Thymus (tissue), 11 donors: ENCODE measurements around the gene SLC49A4. TPM values are rescaled to one million over a fixed set of nuclear protein-coding genes. Genes with fewer than 3 reads are reported as not detected.

ENCODE experiments used
- DNase-seq, 9 donors: peaks; one replicate each; pipeline ENCODE4 v3.0.0-alpha.2; 2013; ENCODE audit warnings: low spot score in 9 of 9, low read depth in 6 of 9, missing footprints in 1 of 9
- H3K27ac ChIP-seq, 2 donors: one replicate each; pipeline ENCODE4 v1.5.1; 2013; ENCODE audit warnings: control low read depth in 1 of 2, low read depth in 1 of 2, low read length in 1 of 2, mild to moderate bottlenecking in 1 of 2, moderate library complexity in 1 of 2
- H3K27me3 ChIP-seq, 2 donors: one replicate each; pipeline ENCODE4 v1.5.1; 2013; ENCODE audit warnings: low read length in 1 of 2; ENCODE audit not compliant: control insufficient read depth in 2 of 2, insufficient read depth in 1 of 2
- H3K36me3 ChIP-seq, 2 donors: one replicate each; pipeline ENCODE4 v1.5.1; 2013; ENCODE audit warnings: low read length in 1 of 2, mild to moderate bottlenecking in 1 of 2, moderate library complexity in 1 of 2; ENCODE audit not compliant: control insufficient read depth in 2 of 2, insufficient read depth in 2 of 2
- H3K4me1 ChIP-seq, 2 donors: one replicate each; pipeline ENCODE4 v1.5.1; 2013; ENCODE audit warnings: low read length in 2 of 2; ENCODE audit not compliant: control insufficient read depth in 2 of 2, insufficient read depth in 2 of 2
- H3K4me3 ChIP-seq, 2 donors: one replicate each; pipeline ENCODE4 v1.5.1; 2013; ENCODE audit warnings: low read length in 2 of 2, control low read depth in 1 of 2, mild to moderate bottlenecking in 1 of 2
- H3K9me3 ChIP-seq, 2 donors: one replicate each; pipeline ENCODE4 v1.5.1; 2013; ENCODE audit warnings: low read length in 1 of 2, mild to moderate bottlenecking in 1 of 2; ENCODE audit not compliant: control insufficient read depth in 2 of 2, insufficient read depth in 1 of 2
- WGBS: extraction: QIAGEN DNeasy Blood & Tissue Kit; methylation state at CpG from one replicate; pipeline ENCODE4 v1.1.7; 2013; 5-methylcytosine and 5-hydroxymethylcytosine counted together
- polyA plus RNA-seq: library from polyadenylated mRNA; stranded (reverse); fragments of 200-250 nt; gene quantifications from one replicate; pipeline ENCODE4 v1.2.3, GENCODE V29; 2013
- total RNA-seq: library from RNA; stranded (reverse); fragments of 120-200 nt; gene quantifications from one replicate; pipeline ENCODE4 v1.2.4, GENCODE V29; 2013
- donor health status: healthy.

Gene SLC49A4
- total and polyA plus RNA-seq, 2 donors = 3.3 to 5.9 TPM

DNA sequence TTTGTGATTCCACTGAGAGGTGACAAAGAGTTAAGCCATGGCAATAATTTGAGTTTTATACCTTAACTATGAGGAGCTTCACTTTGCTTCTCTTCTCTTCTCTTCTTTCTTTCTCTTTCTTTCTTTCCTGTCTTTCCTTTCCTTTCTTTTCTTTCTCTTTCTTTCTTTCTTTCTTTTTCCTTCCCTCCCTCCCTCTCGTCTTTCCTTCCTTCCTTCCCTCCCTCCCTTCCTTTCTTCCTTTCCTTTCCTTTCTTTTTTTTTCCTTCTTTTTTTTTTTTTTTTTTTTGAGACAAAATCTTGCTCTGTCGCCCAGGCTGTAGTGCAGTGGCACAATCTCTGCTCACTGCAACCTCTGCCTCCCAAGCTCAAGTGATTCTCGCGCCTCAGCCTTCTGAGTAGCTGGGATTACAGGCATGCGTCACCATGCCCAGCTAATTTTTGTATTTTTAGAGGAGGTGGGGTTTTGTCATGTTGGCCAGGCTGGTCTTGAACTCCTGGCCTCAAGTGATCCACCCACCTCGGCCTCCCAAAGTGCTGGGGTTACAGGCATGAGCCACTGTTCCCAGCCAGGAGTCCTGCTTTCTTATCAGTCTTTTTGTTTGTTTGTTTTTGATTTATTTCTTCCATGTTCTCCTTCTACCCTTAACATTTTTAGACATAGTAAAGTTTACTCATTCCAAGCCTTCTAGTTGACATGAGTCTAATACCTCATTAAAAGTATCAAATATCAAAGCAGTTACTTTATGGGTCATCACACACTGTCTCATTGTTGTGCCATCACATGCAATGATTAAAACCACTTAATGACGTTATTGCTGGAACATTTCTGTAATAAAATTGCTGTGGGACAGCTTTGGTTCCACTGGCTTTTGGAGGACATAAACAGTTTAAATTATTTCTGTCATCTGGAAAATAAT is 29.9 kb downstream of the SLC49A4 start:
- H3K27ac ChIP-seq = no peak overlapping the region
- H3K9me3 ChIP-seq = no peaks in the 10 kb centered on the region
- DNase-seq = no peak
- no peaks in the 10 kb centered on the region for H3K36me3 ChIP-seq
- WGBS = 97% methylated on average over 7 of the region's 7 CpGs
- H3K27me3 ChIP-seq = no peaks in the 10 kb centered on the region
- H3K4me1 ChIP-seq = no peaks in the 10 kb centered on the region
- no peak overlapping the region for H3K4me3 ChIP-seq

DNA sequence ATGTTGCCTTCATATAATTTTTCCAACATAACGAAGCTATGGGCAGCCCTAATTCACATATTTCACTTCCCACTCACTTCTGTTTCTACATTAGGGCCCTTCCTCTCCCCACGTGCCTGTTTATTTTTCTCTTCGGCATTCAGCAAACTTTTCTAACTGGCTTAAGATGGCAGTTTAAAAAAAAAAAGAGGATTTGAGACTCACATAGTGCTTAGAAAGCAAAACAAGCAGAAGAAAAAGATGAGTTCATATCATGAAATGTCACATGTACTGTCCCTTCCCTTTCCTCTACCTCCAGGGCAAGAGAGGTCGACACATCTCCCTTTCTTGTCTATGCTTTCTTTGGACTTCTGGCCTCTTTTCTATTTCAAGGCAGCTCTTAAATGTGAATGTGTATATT is 30.6 kb downstream of the SLC49A4 start:
- Histone ChIP-seq H3K4me3 (no peak overlapping the region), H3K27ac (no peak overlapping the region), H3K27me3 (no peaks in the 10 kb centered on the region), H3K9me3 (no peaks in the 10 kb centered on the region), H3K36me3 (no peaks in the 10 kb centered on the region), H3K4me1 (no peaks in the 10 kb centered on the region)
- peak in 1 of 9 donors; percentile 1 for DNase-seq
- WGBS = 96% methylated on average over 4 of the region's 4 CpGs

DNA sequence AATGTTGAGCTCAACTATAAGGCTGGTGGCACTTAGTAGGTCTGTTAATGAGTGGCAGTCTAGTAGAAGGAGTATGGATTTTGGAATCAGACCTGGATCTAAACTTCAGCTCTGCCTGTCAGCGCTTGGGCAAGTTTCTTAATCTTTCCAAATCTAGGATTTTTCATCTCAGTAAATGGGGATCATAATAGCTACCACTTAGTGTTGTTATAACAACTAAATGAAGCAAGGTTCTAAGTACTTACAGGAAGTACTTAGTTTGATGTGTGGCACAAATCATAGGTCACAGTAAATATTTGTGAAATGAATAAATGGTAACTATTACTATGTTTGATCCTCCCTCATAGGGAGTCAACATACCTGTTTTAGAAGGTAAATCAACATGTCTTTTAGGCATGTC is 31.4 kb downstream of the SLC49A4 start:
- no peaks in the 10 kb centered on the region for H3K4me1 ChIP-seq
- DNase-seq = no peak
- no peaks in the 10 kb centered on the region for H3K36me3 ChIP-seq
- 98% methylated on average over 1 of the region's 1 CpG for WGBS
- no peaks in the 10 kb centered on the region for H3K9me3 ChIP-seq
- no peak overlapping the region for H3K27ac ChIP-seq
- H3K4me3 ChIP-seq = no peak overlapping the region
- H3K27me3 ChIP-seq = no peaks in the 10 kb centered on the region

DNA sequence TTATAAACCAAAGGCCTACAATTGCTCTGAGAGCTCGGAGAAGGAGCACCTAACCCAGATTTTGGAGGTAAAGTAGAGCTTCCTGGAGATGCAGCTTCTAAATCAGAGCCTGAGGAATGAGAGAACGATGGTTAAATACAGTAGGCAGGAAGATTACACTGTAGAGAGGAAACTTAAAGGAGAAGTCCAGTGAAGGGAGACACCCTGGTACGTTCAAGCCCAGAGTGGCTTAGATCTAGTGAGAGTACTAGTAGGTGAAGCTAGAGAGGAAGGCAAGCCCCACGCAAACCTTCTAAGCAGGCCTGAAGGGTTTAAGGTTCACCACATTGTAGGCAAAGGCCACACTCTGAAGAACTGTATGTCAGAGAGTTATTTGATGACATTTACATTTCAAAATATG is 33.4 kb downstream of the SLC49A4 start:
- DNase-seq = no peak

DNA sequence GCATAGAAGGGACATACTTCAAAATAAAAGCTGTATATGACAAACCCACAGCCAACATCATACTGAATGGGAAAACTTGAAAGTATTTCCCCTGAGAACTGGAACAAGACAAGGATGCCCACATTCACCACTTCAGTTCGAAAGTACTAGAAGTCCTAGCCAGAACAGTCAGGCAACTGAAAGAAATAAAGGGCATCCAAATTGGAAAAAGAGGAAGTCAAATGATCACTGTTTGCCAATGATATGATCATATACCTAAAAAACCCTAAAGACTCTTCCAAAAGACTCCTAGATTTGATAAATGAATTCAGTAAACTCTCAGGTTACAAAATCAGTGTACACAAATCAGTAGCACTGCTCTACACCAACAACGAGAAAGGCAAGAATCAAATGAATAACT is 40.7 kb downstream of the SLC49A4 start:
- Histone ChIP-seq H3K36me3 (no peaks in the 10 kb centered on the region), H3K27me3 (no peaks in the 10 kb centered on the region), H3K4me3 (no peak overlapping the region), H3K27ac (no peak overlapping the region), H3K4me1 (no peaks in the 10 kb centered on the region), H3K9me3 (no peaks in the 10 kb centered on the region)
- DNase-seq = no peak
- WGBS = 97% methylated on average over 2 of the region's 2 CpGs

More for the DNA sequence above, 33.4 kb downstream of the SLC49A4 start:
- Histone ChIP-seq H3K9me3 (no peaks in the 10 kb centered on the region), H3K4me1 (no peaks in the 10 kb centered on the region), H3K27me3 (no peaks in the 10 kb centered on the region), H3K36me3 (no peaks in the 10 kb centered on the region), H3K4me3 (no peak overlapping the region), H3K27ac (no peak overlapping the region)
- over 99% methylated on average over 4 of the region's 4 CpGs for WGBS

DNA sequence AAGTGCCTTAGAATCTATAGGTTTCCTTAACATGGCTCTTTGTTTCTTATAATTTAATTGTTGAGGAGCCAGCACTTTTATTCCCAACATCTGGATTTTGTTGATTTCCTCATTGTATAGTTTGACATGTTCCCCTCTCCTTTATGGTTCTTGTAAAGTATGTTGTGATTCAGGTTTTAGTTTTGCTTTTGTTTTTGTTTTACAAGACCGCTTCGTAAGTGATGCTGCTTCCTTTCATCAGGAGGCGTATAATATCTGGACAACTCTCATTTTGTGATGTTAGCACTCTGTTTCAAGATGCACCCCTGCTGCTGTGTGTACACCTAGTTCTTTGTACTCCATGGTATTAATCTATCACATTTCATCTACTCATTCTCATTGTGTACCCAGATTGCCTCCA is 48.7 kb downstream of the SLC49A4 start:
- Histone ChIP-seq H3K9me3 (no peaks in the 10 kb centered on the region), H3K27me3 (no peaks in the 10 kb centered on the region), H3K4me3 (no peak overlapping the region), H3K36me3 (no peaks in the 10 kb centered on the region), H3K4me1 (no peaks in the 10 kb centered on the region), H3K27ac (no peak overlapping the region)
- 62% methylated on average over 3 of the region's 3 CpGs for WGBS
- DNase-seq = no peak

DNA sequence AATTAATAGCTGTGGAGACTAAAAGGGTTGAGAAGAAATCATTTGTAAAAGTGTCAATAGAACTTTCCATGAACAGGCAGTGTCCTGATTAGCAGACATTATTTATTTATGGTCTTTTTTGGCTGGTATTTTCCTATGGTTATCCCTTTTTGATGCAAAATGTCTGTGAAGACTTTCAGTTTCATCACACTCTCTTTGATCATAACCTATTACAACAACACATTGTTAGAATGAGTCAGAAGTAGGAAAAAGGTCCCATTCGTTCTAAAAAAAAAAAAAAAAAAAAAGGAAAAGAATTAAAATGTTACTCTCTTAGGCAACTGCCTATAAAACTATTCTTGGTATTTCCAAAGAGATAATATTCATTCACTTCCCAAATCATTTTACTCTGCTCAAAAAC is 62.1 kb downstream of the SLC49A4 start:
- Histone ChIP-seq H3K27me3 (no peaks in the 10 kb centered on the region), H3K27ac (no peak overlapping the region), H3K36me3 (no peaks in the 10 kb centered on the region), H3K9me3 (no peaks in the 10 kb centered on the region), H3K4me1 (no peaks in the 10 kb centered on the region), H3K4me3 (no peak overlapping the region)
- no peak for DNase-seq
- 89% methylated on average over 1 of the region's 1 CpG for WGBS

DNA sequence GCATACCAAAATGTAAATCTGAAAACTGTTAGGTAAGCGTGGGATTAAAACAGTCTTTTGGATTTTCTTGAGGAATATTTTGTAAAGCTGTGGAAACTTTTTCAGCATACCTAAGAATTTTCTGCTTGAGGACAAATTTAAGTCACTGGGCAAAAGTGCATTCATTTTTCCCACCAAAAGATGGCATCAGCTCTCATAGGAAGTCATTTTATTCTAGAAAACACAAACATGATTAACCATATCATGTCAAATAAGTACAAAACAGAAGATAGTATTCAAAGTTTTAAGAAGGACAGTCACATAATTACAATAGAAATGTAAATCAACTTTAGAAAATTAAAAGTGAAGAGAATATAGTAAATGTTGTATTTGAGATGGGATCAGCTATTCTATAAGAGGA is 63.5 kb downstream of the SLC49A4 start:
- Histone ChIP-seq H3K4me1 (no peaks in the 10 kb centered on the region), H3K27me3 (no peaks in the 10 kb centered on the region), H3K9me3 (no peaks in the 10 kb centered on the region), H3K4me3 (no peak overlapping the region), H3K36me3 (no peaks in the 10 kb centered on the region), H3K27ac (no peak overlapping the region)
- peak in 2 of 9 donors; percentile 2 to 21 for DNase-seq
- WGBS = 98% methylated on average over 1 of the region's 1 CpG

DNA sequence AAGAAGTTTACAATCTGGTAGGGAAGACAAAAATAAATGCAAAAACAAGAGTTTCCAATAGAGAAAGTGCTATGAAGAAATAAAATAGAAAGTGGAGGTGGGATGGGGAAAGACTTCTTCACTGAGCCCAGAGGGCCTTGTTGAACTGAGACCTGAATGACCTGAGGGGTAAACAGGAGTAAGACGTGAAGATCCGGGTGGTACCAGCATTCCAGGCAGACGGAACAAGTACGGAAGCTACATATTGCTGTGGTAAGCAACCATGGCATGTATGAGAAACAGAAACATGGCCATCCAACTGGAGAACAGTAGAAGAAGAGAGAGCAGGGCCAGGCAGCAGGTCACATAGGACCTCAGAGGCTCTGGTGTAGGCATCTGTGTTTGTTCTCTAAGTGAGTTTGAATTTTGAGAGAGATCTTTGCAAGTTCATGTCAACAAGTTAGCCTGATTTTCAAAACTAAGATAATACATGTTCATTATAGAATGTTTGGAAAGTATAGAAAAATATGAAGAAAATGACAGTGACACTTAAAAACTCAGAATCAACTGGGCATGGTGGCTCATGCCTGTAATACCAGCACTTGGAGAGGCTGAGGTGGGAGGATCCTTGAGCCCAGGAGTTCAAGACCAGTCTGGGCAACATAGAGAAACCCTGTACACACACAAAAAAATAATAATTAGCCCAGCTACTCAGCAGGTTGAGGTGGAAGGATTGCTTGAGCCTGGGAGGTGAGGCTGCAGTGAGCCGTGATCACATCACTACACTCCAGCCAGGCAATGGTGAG is 64.3 kb downstream of the SLC49A4 start:
- DNase-seq = no peak
- no peaks in the 10 kb centered on the region for H3K4me1 ChIP-seq
- 98% methylated on average over 5 of the region's 5 CpGs for WGBS
- no peaks in the 10 kb centered on the region for H3K27me3 ChIP-seq
- H3K4me3 ChIP-seq = no peak overlapping the region
- no peaks in the 10 kb centered on the region for H3K36me3 ChIP-seq
- H3K9me3 ChIP-seq = no peaks in the 10 kb centered on the region
- H3K27ac ChIP-seq = no peak overlapping the region
